MM.1S (cell line): ENCODE data around the gene DDX10.

Source experiments
- CTCF ChIP-seq: fragments of 300-600 bp; sonication (generic); IDR thresholded peaks from 2 replicates; pipeline ENCODE4 v1.5.1; 2016; ENCODE audit warnings: antibody characterized with exemption, low read length, mixed read lengths
- EZH2 ChIP-seq: fragments of 300-600 bp; sonication (generic); optimal IDR thresholded peaks from 2 replicates; pipeline ENCODE3; 2017; ENCODE audit warnings: low read depth, mild to moderate bottlenecking, antibody characterized with exemption, low read length, mixed read lengths
- EZH2phosphoT487 ChIP-seq: fragments of 300-600 bp; sonication (generic); IDR thresholded peaks from 2 replicates; pipeline ENCODE4 v1.6.1; 2018; ENCODE audit warnings: antibody characterized with exemption, low read length

- TF ChIP-seq CTCF (no peak), EZH2phosphoT487 (no peak), EZH2 (no peak)
Measured at GRCh38 chr11:108645970-108646369, 18.9 kb upstream of the DDX10 start.
